SKM-1 (cell line): ENCODE data around the gene GSTO2.
A peak's percentile ranks its signal among the peaks of the same experiment; 100 is the strongest.

Experiments used
- DNase-seq: peaks from one replicate; lab custom pipeline; 2025; ENCODE audit not compliant: unreplicated experiment; lab: John Stamatoyannopoulos, UW

Gene GSTO2

DNA sequence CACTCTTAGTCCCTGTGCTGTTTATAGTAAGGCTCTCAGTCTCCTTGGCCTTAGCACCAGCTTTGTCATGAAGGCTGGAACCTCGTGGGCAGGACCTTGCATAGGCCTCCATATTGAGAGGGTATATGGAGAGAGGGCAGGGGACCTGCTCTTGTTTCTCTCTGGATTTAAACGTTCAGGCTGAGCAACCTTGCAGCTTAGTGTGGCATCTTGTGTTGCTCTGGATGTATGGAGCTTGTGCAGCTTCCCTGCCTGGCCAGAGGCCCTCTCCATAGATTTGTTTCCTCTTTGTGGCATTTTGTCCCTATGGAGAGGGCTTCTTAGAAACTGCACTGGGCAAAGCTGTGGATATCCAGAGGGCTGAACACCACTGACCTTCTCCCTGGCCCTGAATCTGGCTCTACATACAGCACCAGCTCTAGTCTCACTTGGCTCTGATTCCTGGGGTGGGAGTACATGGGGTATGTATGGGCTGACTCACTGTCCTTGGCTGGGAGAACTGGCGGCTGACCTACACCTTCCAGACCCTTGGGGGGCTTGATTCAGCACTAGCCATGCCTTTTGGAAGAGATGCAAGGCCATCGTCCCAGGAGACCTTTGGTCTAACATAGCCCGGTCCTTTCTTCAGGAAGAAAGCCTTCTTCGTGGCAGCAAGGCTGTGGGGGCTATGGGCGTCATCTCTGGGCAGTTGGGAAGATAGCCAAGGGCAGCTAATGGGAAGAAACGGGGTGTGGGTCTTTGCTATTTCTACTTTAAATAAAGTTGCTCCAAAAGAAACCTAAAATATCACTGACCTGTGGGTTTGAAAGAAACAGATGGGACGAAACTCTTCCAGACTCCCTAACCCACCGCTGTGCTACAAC, 38.8 kb downstream of the GSTO2 start:
- DNase-seq = no peak

DNA sequence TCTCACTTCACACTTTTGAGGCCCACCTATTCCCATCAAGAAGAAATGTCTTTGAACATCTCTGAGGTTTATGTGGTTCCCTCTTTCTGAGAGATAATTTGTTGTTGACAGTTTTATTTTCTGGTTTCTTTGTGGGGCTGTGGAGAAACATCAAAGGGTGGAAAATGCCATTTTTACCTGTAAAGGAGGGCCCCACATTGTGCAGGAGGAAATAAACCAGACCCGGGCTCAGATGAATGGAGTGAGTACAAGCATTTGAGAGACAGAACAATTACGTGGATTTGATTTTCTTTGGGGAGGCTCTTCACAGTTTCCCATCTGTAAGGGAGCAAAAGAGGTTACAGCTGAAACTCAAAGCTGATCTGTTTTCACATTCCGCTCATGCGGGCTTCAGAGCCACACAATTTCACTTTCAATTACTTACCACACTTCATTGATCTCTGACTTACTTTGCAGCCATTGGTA, 39.5 kb downstream of the GSTO2 start:
- no peak for DNase-seq

DNA sequence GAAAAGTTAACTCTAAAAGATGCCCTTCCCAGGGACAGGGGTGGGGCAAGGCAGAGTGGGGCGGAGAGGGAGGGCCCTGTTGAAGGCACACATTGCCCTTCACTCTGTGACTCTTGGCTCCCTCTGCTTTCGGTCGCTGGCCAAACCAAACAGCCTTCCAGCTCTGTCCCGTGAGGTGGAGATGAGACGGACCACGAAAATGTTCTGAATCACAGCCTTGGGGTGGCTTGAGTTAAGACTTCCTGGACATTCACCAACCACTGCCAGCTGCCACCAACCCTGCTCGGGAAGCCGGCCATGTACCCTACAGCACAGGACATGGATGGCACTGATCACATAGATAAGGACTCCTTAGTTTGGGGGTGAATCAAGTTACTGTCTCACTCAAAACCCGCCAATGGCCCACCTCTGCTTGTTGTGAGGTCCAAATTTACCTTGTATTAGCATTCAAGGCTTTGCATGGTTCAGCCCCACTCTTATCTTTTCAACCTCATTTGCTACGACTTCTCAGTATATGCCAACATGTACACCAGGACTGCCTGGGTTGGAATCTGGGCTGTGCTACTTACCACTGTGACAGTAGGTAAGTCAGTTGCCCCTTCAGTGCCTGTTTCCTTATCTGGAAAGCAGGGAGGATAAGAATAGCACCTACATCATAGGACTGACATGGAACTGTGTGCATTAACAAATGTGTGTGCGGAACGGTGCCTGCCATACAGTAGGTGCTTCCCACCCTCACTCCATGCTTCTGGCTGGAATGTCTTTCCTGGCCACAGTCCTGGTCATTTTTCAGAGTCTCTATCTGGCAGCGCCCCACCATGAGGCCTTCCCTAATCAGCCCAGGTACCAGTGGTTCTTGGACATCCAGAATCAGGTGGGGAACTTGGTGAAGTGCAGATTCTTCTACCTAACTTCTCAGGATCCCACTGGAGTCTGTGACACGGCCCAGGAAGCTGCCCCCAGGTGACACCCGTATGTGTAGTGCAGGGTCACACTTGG, 41.3 kb downstream of the GSTO2 start:
- DNase-seq = no peak

DNA sequence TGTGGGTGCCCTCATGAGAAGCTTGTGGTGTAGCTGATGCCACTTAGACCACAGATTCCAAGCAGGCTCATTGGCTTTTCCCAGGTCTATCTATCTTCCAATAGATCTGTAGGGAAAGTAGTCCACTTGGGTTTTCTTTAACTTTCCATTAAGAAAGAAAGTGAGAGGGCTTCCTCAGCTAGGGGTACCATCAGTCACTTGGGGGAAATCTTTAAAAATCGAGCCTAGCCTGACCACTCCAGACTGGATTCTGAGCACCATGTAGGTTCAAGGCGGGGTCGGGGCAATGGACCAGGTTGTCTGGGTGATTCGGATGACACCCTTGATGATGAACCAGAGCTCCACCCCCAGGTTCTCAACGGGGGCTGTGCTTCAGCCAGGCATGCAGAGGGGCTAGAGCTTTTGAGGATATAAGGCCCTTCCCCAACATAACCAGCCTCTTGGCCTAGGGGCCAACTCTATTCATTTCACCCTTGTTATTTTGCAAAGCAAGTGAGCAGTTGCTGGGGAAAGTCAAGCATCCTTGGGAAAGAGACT, 42.3 kb downstream of the GSTO2 start:
- DNase-seq = no peak

DNA sequence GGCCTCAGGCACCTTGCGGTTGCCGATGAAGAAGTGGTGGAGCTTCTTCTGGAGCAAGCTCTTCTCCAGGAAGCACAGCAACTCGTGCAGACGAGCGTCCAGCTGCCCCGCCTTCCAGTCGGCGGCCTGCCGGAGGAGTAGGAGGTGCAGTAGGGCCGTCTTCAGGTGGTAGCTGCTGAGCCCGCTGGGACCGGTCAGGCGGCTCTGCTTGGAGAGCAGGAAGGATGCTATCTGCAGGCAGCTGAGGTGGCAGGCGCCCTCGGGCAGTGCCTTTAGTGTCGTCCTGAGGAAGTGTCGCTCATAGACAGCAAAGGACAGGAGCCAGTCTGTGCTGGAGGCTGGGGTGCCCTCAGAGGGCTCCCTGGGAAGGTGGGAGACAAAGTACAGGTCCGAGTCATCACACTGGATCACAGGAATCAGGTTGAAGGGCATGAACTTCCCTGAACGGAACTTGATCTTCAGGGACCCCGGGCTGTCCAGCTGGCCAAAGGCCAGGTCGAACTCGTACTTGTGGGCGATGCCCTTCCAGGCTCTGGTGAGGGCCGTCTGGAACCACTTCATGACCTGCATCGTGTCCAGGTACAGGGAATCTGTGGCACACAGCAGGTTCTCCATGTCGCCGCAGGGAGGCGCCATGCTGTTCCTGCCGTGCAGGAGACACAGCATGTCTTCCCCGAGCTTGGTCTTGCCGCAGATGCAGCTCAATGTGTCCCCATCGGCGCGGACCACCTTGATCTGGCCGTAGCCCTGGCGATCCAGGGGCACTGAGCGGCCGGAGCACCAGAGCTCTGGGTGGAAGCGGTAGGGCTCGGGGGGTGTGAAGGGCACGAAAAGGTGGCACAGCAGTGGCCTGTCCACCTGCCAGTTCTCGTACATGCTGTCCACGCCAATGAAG, 45.9 kb downstream of the GSTO2 start:
- no peak for DNase-seq

DNA sequence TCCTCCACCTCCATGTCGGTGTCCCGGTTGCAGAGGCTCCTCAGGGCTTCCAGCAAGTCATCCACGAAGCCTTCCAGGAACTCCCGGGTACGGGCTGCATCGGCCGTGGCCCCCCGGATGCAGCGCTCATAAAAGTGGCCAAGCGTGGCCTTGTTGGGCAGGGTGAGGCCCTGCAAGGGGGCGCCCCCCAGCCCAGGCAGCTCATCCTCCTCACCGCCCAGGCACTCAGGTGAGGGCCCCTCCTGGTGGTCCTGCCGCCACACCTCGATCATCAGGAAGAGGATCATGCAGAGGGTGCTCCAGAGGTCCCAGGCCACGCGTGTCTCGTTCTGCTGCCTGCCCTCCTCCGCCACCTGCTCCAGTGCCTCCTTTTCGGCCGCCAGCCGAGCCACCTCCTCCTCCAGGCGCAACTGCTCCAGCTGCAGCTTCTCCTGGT, 46.5 kb downstream of the GSTO2 start:
- DNase-seq = no peak

DNA sequence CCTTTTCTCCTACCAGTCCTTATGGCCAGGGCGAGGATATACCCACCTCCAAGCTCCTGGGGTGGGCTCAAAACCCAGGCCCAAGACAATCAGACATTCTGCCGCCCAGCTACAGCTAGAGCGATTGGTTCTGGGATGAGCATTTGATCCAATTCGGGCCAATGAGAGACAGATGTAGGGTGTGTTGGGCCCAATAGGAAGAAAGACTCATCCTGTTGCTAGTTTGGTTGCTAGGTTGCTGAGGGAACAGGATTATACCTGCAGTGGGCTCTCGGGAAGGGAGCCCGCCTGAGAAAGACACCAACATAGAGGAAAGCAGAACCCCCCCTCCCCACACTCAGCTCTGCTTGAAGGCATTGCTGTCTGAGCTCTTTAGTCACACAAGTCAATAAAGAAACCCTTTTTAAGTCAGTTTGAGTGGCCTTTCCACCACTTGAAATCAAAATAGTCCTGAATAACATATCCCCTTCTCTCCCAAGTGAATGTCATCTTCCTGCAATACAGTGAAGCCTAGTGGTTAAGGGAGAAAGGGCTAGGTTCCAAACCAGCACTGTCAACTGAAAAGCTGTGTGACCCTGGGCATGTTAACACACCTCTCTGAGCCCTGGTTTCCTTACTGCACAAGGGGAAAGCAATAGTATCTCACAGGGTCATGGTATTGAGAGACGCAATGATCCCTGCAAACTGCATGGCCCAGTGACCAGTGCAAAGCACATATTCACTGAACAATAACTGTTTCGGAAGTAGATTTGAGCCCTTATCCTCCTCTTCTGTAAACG, 47.5 kb downstream of the GSTO2 start:
- no peak for DNase-seq

DNA sequence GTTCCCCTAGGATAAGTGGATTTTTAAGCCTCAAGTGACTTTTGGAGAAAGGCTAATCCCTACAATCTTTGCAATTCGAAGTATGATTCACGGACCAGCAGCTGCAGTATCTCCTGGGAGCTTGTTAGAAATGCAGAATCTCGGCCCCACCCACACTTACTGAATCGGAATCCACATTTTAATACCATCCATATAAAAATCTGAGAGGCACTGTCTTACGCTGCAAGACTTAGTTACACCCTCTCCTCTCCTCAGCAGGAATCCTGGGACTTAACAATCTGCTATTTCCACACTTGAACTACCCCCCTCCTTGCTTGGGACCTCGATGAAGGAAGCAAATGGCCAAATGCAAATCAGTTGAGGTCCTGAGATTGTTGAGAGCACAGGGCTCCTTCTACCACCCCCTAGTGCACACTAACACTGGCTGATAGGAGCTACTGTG, 48.3 kb downstream of the GSTO2 start:
- no peak for DNase-seq

DNA sequence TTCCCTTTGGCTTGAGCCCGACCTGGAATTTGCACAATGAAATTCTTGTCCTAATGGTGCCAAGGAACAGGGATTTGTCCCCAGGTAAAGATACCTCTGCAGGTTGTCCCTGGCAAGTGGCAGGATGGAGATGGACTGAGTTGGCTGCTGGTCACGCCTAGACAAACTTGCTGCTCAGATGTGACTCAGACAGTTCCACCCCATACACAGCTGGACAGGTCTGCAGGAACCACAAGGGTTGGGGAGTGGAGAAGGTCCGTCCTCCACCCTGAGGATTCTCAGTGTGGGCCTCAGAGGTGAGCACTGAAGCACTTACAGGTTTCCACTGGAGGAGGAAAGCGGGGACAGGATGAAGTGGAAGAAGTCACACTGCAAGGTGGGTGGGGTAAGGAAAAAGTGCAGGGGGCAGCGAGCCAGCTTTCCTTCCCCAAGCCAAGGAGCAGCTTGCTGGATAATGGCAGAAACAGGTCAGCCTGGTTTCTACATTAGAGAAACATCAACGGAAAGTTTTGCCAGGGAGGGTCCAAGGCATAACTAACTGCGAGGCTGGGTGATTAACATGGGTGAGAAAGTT, 48.8 kb downstream of the GSTO2 start:
- DNase-seq = no peak

DNA sequence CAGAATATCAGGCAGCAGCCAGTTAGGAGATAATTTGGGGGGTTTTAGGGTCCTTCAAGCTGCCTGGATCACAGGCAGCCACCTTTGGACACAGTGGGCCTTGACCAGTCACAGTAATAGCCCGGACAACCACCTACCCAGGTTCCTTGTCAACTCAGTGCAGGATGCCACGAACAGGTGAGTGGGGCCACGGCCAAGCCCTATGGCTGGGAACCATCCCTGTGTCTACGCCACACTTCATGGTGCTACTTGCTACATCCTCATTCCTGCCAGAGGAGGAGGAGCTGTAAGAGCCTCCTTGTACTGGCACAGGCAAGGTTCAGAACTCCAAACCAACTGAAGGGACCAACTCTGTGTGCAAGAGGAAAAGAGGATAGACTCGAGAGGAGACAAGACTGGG, 49.3 kb downstream of the GSTO2 start:
- no peak for DNase-seq

DNA sequence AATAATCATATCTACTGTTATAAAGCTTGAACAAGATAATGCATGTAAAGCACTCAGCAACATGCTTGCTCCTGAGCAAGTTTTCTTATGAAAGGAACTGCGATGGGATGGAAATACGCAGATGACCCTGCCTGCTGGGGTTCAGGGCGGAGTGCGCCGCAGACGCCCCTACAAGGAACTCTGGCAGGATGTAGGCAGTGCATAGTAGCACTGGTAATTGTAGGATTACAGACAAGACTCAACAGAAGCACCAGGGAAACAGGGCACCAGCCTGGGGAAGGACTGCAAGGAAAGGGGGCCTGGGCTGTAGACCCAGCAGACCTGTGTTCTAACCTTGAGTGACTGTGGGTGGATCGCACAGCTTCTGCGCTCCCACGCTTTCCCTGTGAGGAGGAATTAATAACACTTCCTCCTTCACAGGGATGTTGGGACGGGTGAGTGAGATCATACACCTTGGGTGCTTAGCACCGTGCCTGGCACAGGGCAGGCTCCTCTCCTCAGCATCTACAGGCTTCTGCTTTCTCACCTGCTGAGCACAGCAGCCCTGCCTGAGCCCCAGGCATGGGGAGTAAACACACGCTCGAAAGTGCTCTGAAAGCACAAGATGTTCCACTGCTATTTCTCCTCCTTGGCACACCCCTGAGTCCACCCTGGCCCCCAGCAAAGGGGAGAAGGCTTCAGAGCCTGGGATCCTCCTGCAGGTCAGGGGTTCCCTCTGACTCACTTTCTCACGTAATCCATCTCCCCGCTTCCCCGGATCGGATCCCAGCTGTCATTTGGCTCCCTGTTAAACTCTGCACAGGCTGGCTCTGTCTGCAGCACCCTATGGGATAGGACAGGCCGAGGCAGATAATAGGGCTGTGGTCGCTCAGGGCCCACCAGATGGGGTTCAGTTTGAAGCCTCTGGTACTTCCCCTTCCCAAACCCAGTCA, 50.1 kb downstream of the GSTO2 start:
- DNase-seq = no peak

DNA sequence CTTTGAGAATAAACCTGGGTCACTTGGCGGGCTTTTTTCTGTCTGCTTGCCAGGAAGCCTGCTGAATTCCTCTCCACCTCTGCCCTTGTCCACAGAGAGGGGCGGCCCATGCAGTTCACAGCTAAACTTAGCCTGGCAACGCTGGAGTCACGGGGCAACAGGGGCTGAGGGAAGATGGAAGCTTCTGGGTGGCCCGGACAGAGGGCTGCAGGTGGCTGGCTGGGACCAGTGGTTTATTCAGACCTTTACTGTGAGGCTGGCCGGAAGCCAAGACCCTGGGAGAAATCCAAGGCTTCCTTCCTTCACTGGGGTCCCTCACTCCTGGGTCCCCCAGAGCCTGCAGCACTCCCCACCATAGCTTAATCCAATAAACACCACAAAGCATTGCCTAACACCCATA, 52.2 kb downstream of the GSTO2 start:
- DNase-seq = no peak

DNA sequence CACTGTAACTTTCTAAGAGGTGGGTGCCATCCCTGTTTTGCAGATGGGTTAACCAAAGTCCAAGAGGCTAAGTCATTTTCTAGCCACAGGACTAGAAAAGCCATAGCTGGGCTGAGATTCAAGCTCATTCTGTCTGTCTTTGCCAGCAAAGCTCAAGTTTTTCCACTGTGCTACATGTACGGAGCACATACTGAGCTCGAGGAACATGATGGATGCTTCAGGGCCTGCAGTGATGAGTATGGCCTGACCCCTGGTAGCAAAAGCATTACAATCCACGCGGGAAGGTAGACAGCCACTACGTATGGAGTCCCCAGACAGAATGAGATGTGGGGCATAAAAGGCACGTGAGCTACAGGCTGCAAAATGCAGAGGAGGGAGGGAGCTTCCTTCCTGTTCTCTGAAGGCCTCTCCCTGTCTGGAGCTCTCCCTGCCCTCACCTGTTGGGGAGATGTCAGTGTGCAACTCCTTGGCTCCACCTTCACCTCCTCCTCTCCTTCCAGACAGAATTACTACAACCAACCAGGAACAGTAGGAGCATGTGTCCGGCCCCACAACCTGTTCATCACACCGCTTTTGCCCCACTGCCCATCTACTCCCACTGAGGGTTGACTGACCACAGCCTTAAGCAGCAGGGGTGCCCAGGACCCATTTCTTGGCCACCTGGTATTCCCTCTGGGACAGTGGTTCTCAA, 52.9 kb downstream of the GSTO2 start:
- DNase-seq = no peak

DNA sequence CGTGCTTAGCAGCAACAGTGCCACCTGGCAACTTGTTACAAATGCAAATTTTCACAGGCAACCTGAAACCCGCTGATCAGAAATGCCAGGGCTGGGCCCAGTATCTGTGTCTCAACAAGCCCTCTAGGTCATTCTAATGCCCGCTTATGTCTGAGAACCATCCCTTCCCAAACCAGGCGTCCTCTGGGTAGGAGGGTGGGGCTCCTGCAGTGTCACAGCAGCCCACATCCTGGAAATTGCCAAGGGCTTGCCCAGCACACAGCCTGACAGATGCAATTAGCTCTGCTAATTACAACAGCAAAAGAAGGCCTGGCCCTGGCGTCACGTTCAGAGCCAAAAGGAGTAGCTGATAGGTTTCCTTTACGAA, 53.4 kb downstream of the GSTO2 start:
- peak; percentile 46 for DNase-seq

DNA sequence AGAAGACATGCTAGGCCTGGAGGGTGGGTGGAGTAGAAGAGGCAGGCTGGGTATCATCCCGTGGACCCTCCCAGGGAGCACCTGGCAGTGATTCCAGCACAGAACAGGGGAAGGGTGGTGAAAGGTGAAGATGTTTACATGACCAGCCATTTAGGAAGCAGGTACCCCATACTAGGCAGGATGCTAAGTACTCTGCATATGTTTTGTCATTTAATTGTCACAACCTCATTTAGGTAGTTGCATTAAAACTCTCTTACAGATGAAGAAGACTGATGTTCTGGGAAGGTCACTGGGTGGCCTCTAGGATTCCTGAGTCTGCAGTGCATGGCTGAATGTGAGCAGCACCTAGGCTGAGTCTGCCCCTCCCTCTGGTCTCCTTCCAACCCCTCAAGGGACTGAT, 54.1 kb downstream of the GSTO2 start:
- no peak for DNase-seq

DNA sequence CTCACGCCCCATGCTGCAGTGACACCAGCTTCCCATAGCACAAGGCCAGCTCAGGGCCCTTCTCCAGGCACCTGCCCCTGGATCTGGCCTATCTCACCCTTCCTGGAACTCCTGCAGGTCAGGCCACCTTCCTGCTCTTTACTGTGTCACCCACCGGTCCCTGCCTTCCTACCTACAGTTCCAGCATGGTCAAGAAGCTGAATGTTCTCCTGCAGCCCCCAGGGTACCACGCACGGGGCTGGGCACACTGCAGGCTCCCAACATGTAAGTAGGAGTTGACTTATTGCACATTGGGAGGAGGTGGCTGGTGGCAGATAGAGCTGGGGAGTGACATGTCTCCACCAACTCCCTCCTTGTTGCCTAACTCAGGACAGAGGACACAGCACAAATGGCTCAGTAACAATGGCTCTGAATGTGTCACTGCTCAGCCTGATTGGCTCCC, 54.8 kb downstream of the GSTO2 start:
- DNase-seq = peak; percentile 41

DNA sequence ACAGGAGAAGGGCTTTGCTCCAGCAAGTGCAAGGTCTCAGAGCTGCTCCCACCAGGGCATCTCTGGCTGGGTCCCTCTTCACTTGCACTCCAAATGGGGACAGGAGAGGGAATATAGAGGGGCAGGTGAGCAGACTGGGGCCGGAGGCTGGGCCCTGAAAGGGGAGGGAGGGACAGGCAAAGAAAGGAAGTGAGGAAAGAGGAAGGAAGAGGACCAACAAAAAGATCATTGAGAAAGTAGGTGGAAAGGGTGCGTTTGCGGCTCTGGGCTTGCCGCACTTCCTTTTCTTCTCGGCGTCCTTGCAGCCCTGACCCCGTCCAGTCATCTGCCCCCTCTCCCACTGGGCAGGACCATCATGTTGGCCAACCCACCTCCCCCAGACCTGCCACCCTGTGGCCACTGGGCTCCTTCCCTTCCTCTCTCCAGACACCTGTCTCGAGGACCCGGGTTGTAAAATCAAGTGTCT, 55.3 kb downstream of the GSTO2 start:
- DNase-seq = peak; percentile 91
